Aorta (tissue), 5 donors: ENCODE results near the gene OTOF. TPM values are rescaled to one million over a fixed set of nuclear protein-coding genes. Genes with fewer than 3 reads are reported as not detected.
A peak's percentile ranks its signal among the peaks of the same experiment; 100 is the strongest.

Experiments used
- ATAC-seq: fragments of 200-7000 bp; cut with Tn5 transposase; one replicate; pipeline ENCODE4 v1.9.1; 2022; ENCODE audit warnings: moderate library complexity; ENCODE audit not compliant: low FRiP score
- DNase-seq, 2 donors: peaks; one replicate each; pipeline ENCODE4 v3.0.0-alpha.2; 2020
- H3K27ac ChIP-seq, 2 donors: one replicate each; pipeline ENCODE4 v1.5.1; 2013; ENCODE audit warnings: low read length in 2 of 2, mild to moderate bottlenecking in 2 of 2, moderate library complexity in 2 of 2, control low read depth in 1 of 2, inconsistent platforms in 1 of 2, low read depth in 1 of 2
- H3K27me3 ChIP-seq, 2 donors: one replicate each; pipeline ENCODE4 v1.6.1; 2013; ENCODE audit warnings: control low read depth in 1 of 2, low read length in 1 of 2, mild to moderate bottlenecking in 1 of 2, moderate library complexity in 1 of 2; ENCODE audit not compliant: insufficient read depth in 2 of 2, control insufficient read depth in 1 of 2
- H3K36me3 ChIP-seq, 2 donors: one replicate each; pipeline ENCODE4 v1.6.1; 2013; ENCODE audit warnings: control low read depth in 1 of 2, low read length in 1 of 2, mild to moderate bottlenecking in 1 of 2; ENCODE audit not compliant: insufficient read depth in 2 of 2, control insufficient read depth in 1 of 2
- H3K4me1 ChIP-seq, 2 donors: one replicate each; pipeline ENCODE4 v1.6.1; 2013; ENCODE audit warnings: low read length in 2 of 2, control low read depth in 1 of 2, mild to moderate bottlenecking in 1 of 2, moderate library complexity in 1 of 2; ENCODE audit not compliant: insufficient read depth in 2 of 2, control insufficient read depth in 1 of 2
- H3K4me3 ChIP-seq, 2 donors: one replicate each; pipeline ENCODE4 v1.5.1; 2013; ENCODE audit warnings: low read length in 2 of 2, control low read depth in 1 of 2, mild to moderate bottlenecking in 1 of 2
- H3K9me3 ChIP-seq: one replicate; pipeline ENCODE4 v1.6.1; 2013; ENCODE audit warnings: mild to moderate bottlenecking, low read length; ENCODE audit not compliant: control insufficient read depth
- WGBS, 2 donors: extraction: QIAGEN DNeasy Blood & Tissue Kit; methylation state at CpG; one replicate each; pipeline ENCODE4 v1.1.7; 2013; 5-methylcytosine and 5-hydroxymethylcytosine counted together
- intact Hi-C, 2 donors: fragments of 100-400 bp; cut with DNase I; formaldehyde crosslinking; loops; one replicate each; pipeline versions ENCODE4 v1.14.2 to v1.15.0; 2022
- polyA plus RNA-seq, 2 donors: library from polyadenylated mRNA; stranded (reverse); fragments of 200-250 nt; gene quantifications; one replicate each; pipeline ENCODE4 v1.2.3, GENCODE V29; 2013
- total RNA-seq, 2 donors: library from RNA; stranded (reverse); fragmentation: NEBNext Ultra II Directional; extraction: Animal tissue kit (Norgen Biotek cat#: 25700); gene quantifications; one replicate each; pipeline ENCODE4 v1.2.1, GENCODE V29; 2021
- donor health status: healthy with polysubstance abuse.
- donor health status: Bipolar disorder and iron deficiency.
- donor health status: DM: no; HTN: no; CAD: no.
- donor health status: DM: no; HTN: no; CAD: no.
- donor health status: DM: yes; HTN: yes; CAD: no.

The OTOF gene
- total and polyA plus RNA-seq, 4 donors, result 0.06 to 0.24 TPM; not detected in 2

DNA sequence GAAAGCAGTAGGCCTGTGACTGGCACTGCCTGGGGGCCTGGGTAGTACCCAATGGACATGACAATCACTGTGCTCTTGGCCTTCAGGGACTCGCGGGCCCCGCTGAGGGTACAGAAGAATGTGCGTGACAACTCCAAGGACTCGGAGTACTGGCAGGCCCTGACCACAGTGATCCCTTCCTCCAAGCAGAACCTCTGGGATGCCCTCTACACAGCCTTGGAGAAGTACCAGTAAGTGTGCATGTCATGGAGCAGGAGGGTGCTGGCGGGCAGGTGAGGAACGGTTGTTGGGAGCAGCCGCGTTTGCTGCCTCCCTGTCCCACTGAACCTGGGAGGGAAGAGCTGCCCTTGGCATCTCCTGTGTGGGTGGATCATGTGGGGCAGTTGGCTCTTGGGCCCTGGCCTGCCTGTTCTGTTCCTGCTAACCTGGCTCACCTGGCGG is 23.3 kb downstream of the OTOF start:
- Histone ChIP-seq H3K36me3 (no peaks in the 10 kb centered on the region), H3K4me3 (no peak overlapping the region), H3K4me1 (no peaks in the 10 kb centered on the region), H3K27me3 (no peaks in the 10 kb centered on the region), H3K27ac (no peak overlapping the region), H3K9me3 (no peaks in the 10 kb centered on the region)
- intact Hi-C loops, result no loop called here
- 95 to 96% methylated on average over 10 of the region's 10 CpGs for WGBS, 2 donors
- DNase-seq (no peak), ATAC-seq (no peak)

- Histone ChIP-seq H3K36me3 (no peaks in the 10 kb centered on the region), H3K4me1 (no peaks in the 10 kb centered on the region), H3K27ac (no peak overlapping the region), H3K27me3 (no peaks in the 10 kb centered on the region), H3K9me3 (no peaks in the 10 kb centered on the region), H3K4me3 (no peak overlapping the region)
- DNase-seq, result no peak
- intact Hi-C loops, result no loop called here
- 86 to 89% methylated on average over 11 of the region's 11 CpGs for WGBS, 2 donors
- no peak for ATAC-seq
Measured at GRCh38 chr2:26453421-26454329, 24.2 kb downstream of the OTOF start.

GRCh38 chr2:26451700-26452099 is 26.2 kb downstream of the OTOF start:
- Histone ChIP-seq H3K27me3 (no peaks in the 10 kb centered on the region), H3K36me3 (no peaks in the 10 kb centered on the region), H3K4me3 (no peak overlapping the region), H3K4me1 (no peaks in the 10 kb centered on the region), H3K27ac (no peak overlapping the region), H3K9me3 (no peaks in the 10 kb centered on the region)
- no peak for ATAC-seq
- intact Hi-C loops, result no loop called here
- WGBS, 2 donors, result 97 to 99% methylated on average over 1 of the region's 1 CpG
- no peak for DNase-seq

DNA sequence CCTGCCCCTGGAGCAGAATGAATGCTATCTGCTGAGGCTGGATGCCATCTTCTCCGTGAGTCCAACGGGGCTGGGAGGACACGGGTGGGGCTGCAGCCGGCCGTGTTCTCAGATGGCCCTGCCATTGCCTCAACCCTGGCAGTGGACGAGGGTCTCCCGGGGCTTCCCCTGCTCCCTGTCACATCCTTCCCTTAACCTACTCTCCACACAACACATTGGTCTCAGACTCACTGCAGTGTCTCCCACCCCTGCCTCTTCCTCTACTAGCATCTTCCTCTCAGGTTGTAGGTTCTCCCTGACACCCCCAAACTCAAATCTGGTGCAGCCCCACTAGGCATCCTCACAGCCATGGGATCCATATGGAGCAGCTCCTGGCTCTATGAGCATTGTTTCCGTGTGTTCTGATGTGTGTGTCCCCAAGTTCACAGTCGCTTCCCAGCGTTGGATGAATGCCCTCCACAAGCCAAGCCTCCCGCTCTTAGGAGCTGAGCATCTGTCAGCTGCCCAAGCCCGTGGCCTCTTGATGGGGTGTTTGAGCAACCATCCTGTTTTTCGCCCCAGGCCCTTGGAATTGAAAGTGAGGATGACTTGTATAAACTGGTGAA is 27.8 kb downstream of the OTOF start:
- no peak for ATAC-seq
- intact Hi-C loops, result no loop called here
- H3K27me3 ChIP-seq, result no peaks in the 10 kb centered on the region
- no peaks in the 10 kb centered on the region for H3K4me1 ChIP-seq
- no peak overlapping the region for H3K27ac ChIP-seq
- WGBS, 2 donors, result 90 to 91% methylated on average over 13 of the region's 13 CpGs
- no peaks in the 10 kb centered on the region for H3K9me3 ChIP-seq
- no peaks in the 10 kb centered on the region for H3K36me3 ChIP-seq
- no peak overlapping the region for H3K4me3 ChIP-seq
- no peak for DNase-seq

DNA sequence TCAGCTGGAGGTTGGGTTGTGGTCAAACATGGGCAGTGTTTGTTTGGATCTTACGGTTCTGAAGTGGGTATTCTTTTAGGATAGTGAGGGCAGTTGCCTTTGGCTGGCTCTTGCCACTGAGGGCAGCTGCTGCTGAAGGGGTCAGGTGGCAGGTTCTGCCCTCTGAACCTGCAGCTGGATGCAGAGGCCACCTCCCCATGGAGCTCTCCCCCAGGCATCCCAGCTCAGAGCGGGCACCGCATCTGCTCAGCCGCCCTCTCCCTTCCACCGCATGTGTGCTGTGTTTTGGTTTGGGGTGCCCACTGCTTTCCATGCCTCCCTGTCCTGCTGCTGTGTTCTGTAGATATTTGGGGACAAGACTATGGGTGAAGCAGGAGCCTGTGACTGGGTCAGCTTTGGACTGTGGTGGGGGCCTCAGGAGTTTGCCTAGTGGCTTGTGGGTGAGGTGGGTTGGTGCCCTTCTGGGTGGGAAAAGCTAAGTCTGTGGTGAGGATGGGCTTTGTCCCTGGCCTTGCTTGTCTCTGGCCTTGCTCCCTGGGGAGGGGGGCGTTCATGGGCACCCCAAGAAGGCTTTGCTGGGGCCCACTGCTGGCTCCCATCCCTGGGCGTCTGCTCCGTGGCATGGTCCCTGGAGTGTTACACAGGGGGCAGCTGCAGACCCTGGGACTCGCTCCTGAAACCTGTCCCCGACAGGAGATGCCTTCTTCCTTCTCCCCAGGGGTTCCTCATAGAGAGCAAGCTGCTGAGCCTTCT is 28.5 kb downstream of the OTOF start:
- Histone ChIP-seq H3K36me3 (no peaks in the 10 kb centered on the region), H3K27ac (no peak overlapping the region), H3K4me3 (no peak overlapping the region), H3K27me3 (no peaks in the 10 kb centered on the region), H3K4me1 (no peaks in the 10 kb centered on the region), H3K9me3 (no peaks in the 10 kb centered on the region)
- 94 to 95% methylated on average over 10 of the region's 10 CpGs for WGBS, 2 donors
- intact Hi-C loops, result no loop called here
- peak in 1 of 2 donors; percentile 49 for DNase-seq
- no peak for ATAC-seq

GRCh38 chr2:26448651-26449050 is 29.3 kb downstream of the OTOF start:
- Histone ChIP-seq H3K27me3 (no peaks in the 10 kb centered on the region), H3K36me3 (no peaks in the 10 kb centered on the region), H3K4me1 (no peaks in the 10 kb centered on the region), H3K27ac (no peak overlapping the region), H3K9me3 (no peaks in the 10 kb centered on the region), H3K4me3 (no peak overlapping the region)
- intact Hi-C loops, result no loop called here
- WGBS, 2 donors, result 89 to 96% methylated on average over 9 of the region's 9 CpGs
- ATAC-seq (no peak), DNase-seq (peak in 1 of 2 donors; percentile 53)

- no peak overlapping the region for H3K27ac ChIP-seq
- ATAC-seq (no peak), DNase-seq (no peak)
- intact Hi-C loops, result no loop called here
- no peaks in the 10 kb centered on the region for H3K9me3 ChIP-seq
- H3K27me3 ChIP-seq, result no peaks in the 10 kb centered on the region
- WGBS, 2 donors, result 55 to 61% methylated on average over 7 of the region's 7 CpGs
- H3K4me1 ChIP-seq, result no peaks in the 10 kb centered on the region
- H3K4me3 ChIP-seq, result no peak overlapping the region
- no peaks in the 10 kb centered on the region for H3K36me3 ChIP-seq
Measured at GRCh38 chr2:26444236-26444635, 33.7 kb downstream of the OTOF start.

DNA sequence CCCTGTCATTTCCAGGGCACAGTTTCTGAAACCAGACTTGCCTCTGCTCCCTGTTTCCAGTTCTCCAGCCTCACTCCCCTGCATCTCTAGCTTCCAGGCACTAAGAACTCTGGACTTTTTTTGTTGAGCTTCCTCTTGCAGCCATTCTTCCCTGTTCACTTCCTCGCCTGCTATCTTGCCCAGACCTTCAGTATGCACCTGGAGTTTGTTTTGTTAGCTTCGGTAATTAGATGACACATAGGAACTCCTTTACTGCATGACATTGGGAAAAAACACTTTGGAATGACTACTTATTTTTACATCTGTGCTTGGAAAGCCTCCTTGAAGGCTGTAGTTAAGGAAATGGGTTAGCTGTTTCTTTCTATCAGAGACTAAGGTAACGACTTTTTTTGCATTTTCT is 35.2 kb downstream of the OTOF start:
- DNase-seq (no peak), ATAC-seq (no peak)
- no peaks in the 10 kb centered on the region for H3K36me3 ChIP-seq
- WGBS, 2 donors, result 71 to 75% methylated on average over 3 of the region's 3 CpGs
- no peaks in the 10 kb centered on the region for H3K4me1 ChIP-seq
- no peaks in the 10 kb centered on the region for H3K27me3 ChIP-seq
- H3K9me3 ChIP-seq, result no peaks in the 10 kb centered on the region
- H3K4me3 ChIP-seq, result no peak overlapping the region
- H3K27ac ChIP-seq, result no peak overlapping the region
- intact Hi-C loops, result no loop called here
